ENCODE measurements around the gene RAC2. TPM values are rescaled to one million over a fixed set of nuclear protein-coding genes. Genes with fewer than 3 reads are reported as not detected.
"Not testable (repeated sequence)": the region's sequence is repeated elsewhere in the genome, so short reads cannot be mapped to it uniquely, and the experiment has no call there.

Gene RAC2
- total RNA-seq, 1 donor from 2014 or later = 4.8 TPM

- no peak for DNase-seq
Observed at GRCh38 chr22:37203354-37204044, 40.6 kb downstream of the RAC2 start.

- DNase-seq = no peak
Observed at GRCh38 chr22:37202716-37203115, 41.4 kb downstream of the RAC2 start.

DNA sequence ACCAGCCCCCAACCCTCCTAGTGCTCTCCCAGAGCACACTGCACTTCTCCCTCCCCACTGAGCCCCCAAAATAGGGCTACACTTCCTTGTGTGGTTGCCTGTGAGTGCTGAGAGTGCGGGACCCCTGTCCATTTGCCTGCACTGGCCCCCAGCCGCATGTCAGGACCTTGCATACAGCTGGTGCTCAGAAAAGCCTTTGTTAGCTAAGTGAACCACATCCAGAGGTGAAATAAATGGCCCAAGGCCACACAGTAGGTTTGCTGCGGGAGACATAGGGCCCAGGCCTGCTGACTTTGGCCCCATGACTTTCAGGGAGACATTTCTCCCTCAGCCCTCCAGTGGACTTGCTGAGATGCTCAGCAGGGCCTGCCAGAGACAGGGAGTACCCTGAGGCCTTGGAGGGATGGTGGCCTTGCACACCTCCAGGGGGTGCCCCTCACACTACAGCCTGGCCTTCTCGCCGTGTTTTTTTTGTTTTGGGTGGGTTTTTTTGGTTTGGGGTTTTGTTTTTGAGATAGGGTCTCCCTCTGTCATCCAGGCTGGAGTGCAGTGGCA is 42.0 kb downstream of the RAC2 start:
- DNase-seq = no peak

GRCh38 chr22:37201443-37201820 is 42.6 kb downstream of the RAC2 start:
- DNase-seq = not testable (repeated sequence)

DNA sequence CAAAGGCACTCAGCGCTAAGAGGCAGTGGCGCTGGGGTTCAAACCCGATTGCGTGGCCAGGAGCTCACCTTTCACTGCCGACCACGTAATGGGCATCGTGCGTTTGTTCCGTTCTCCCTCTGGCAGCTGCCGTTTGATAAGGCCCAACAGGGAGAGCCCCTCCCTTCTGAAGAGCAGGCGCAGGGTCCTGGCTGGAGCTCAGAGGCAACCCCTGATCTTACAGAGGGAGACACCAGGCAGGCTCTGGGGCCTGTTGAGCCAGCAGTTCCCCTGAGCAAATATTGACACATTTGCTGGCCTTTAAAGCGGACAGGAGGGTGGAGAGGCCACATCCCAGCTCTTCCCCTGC is 44.3 kb downstream of the RAC2 start:
- no peak for DNase-seq

DNA sequence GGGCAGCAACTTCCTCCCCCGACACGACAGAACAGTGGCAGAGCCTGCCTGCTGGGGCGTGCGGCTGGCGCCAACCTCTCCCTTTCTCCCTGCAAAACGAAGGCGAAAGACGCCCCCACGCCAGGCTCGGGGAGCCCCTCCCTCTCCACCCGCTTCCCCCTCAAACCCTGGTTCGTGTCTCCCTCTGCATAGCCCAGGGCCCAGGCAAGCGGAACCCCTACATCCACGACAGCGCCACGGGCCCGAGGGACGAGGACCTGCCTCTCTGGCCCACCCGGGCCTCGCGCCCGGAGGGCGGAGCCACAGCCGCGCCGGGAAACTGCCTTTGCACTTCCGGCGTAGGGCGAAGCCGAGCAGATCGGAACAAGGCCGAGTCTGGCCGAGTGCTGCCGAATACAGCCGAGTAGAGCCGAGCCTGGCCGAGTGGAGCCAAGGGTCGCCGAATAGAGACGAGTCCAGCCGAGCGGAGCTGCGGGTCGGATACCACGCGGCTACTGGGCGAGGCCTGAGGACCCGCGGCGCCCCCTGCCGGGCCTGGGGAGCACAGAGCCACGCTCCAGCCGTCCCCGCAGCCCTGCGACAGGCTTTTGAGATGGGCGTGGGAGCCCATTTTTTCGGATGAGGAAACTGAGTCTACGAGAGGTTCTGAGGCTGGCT is 44.8 kb downstream of the RAC2 start:
- DNase-seq = peak; percentile 99

GRCh38 chr22:37198258-37199102 is 45.6 kb downstream of the RAC2 start:
- peak; percentile 88 for DNase-seq

GRCh38 chr22:37197451-37198257 is 46.4 kb downstream of the RAC2 start:
- no peak for DNase-seq

- peak; percentile 50 for DNase-seq
Observed at GRCh38 chr22:37196539-37197450, 47.3 kb downstream of the RAC2 start.

GRCh38 chr22:37195921-37196320 is 48.1 kb downstream of the RAC2 start:
- no peak for DNase-seq

GRCh38 chr22:37194750-37195149 is 49.3 kb downstream of the RAC2 start:
- no peak for DNase-seq

GRCh38 chr22:37193629-37194191 is 50.4 kb downstream of the RAC2 start:
- peak; percentile 35 for DNase-seq

DNA sequence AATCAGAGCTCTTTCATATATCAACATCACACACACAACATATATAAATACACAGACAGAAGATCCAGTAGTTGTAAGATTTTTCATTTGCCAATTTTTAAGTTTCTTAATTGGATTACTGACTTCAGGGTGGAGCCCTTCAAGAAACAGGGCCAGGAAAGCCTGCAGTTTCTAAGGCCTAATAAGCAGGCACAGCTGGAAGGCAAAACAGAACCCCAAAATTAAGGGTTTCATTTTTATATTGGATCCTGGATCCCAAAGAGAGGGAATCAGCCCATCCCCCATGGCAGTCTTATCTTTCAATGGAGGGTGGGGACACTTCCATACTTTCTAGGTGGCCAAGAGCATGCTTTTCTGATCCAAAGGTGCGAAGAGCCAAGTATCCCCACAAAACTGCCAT is 51.3 kb downstream of the RAC2 start:
- no peak for DNase-seq

- no peak for DNase-seq
Observed at GRCh38 chr22:37192204-37192603, 51.9 kb downstream of the RAC2 start.

DNA sequence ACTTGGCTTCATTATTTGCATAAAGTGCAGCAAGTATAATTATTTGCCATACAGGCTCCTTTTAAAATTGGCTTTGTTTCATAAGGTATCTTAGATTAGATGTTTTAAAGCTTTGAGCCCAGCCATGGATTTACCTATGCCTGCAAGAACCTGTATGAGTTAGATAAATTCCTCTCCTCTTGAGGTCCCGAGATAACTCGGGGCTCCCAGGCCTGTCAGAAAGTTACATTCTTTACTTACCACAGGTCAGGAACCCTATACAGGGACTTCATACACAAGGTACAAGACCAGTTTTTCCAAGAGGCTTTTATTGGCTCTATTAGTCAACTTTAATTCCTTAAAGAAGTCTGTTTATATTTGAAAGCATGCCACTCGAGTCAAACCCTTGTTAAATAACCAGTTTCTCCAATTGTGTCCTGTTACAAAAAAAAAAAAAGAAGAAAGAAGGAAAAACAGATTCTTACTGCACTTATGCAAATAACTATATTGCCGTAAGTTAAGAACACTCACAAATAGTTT is 53.7 kb downstream of the RAC2 start:
- no peak for DNase-seq

DNA sequence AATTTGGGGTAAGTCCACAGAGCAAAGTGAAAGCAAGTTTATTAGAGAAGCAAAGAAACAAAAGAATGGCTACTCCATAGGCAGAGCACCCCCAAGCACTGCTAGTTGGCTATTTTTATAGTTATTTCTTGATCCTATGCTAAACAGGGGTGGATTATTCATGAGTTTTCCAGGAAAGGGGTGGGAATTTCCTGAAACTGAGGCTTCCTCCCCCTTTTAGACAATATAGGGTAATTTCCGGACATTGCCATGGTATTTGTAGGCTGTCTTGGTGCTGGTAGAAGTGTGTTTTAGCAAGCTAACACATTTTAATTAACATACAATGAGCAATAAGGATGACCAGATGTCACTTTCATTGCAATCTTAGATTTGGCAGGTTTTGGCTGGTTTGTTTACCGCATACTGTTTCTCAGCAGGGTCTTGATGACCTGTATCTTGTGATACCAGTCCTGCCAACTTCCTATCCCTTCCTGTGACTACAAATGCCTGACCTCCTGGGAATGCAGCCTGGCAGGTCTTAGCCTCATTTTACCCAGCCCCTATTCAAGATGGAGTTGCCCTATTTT is 55.1 kb downstream of the RAC2 start:
- DNase-seq = peak; percentile 32

- peak; percentile 78 for DNase-seq
Observed at GRCh38 chr22:37187891-37188761, 55.9 kb downstream of the RAC2 start, which contains the start of gene C1QTNF6. C1QTNF6 (minus strand) TSS chr22:37188247; CDS start chr22:37188213, 34 bp downstream.

DNA sequence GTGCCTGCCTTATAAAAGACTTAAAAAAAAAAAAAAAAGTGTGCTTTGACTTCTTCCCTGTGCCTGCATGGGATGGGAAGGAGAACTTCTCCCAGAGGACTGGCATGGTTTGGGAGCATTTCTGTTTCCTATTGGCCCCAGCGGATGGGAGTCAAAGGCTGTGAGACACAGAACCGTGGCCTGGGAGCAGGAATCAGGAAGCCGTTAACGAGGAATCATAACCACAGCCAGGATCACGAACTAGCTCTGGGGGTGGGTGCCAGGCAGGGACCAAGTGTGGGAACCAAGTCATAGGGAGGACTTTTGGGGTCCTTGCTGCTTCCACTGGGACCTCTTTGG is 56.5 kb downstream of the RAC2 start:
- peak; percentile 21 for DNase-seq

- no peak for DNase-seq
Observed at GRCh38 chr22:37186997-37187522, 57.0 kb downstream of the RAC2 start.

Measured in tongue (tissue), 2 donors.